ENCODE results near the gene BNIP1. TPM values are rescaled to one million over a fixed set of nuclear protein-coding genes. Genes with fewer than 3 reads are reported as not detected.

BNIP1 gene
- polyA plus RNA-seq, 1 donor from 2014 or later, result 23.3 TPM

- no peak overlapping the region for H3K27ac ChIP-seq (ENCODE audit: low read length)
- TF ChIP-seq CTCF (IDR thresholded peaks at IDR 0.05; ENCODE audit: poor library complexity, severe bottlenecking) (no peak), POLR2AphosphoS5 (IDR thresholded peaks at IDR 0.05) (no peak), MXI1 (conservative IDR thresholded peaks at IDR 0.05; ENCODE audit: poor library complexity, severe bottlenecking) (no peak), REST (IDR thresholded peaks at IDR 0.05; ENCODE audit: borderline replicate concordance) (no peak), RAD21 (conservative IDR thresholded peaks at IDR 0.05) (no peak), SMC3 (conservative IDR thresholded peaks at IDR 0.05; ENCODE audit: poor library complexity) (no peak), TAF1 (IDR thresholded peaks at IDR 0.05; ENCODE audit: low read depth) (no peak), EZH2 (IDR thresholded peaks at IDR 0.05; ENCODE audit: borderline replicate concordance, insufficient read depth, low read length, poor library complexity, severe bottlenecking) (no peak)
- H3K4me2 ChIP-seq (ENCODE audit: low read length), result no peak overlapping the region
- H3K9me3 ChIP-seq (ENCODE audit: low read length), result no peaks in the 10 kb centered on the region
- H3K9me2 ChIP-seq (ENCODE audit: insufficient read depth, low read length), result no peaks in the 10 kb centered on the region
- H3F3A ChIP-seq (ENCODE audit: insufficient read depth, low read length, poor library complexity, severe bottlenecking), result no peaks in the 10 kb centered on the region
- H3K36me3 ChIP-seq (ENCODE audit: insufficient read depth, low read length), result no peaks in the 10 kb centered on the region
- H3K79me2 ChIP-seq (replicated peaks; ENCODE audit: insufficient read depth, low read length), result no peaks in the 10 kb centered on the region
- no peak overlapping the region for H3K9ac ChIP-seq (ENCODE audit: low read length)
- no peaks in the 10 kb centered on the region for H3K27me3 ChIP-seq (ENCODE audit: insufficient read depth, low read depth, low read length)
- H4K20me1 ChIP-seq (ENCODE audit: insufficient read depth), result no peaks in the 10 kb centered on the region
- no peak overlapping the region for H3K4me3 ChIP-seq (ENCODE audit: low read length)
- no peak overlapping the region for H2AFZ ChIP-seq (ENCODE audit: low read depth, low read length)
Measured at GRCh38 chr5:173188280-173188679, 43.9 kb downstream of the BNIP1 start.

- TF ChIP-seq RAD21 (conservative IDR thresholded peaks at IDR 0.05), result no peak
- no peak for TF ChIP-seq SMC3 (conservative IDR thresholded peaks at IDR 0.05; ENCODE audit: poor library complexity)
- TF ChIP-seq EZH2 (IDR thresholded peaks at IDR 0.05; ENCODE audit: borderline replicate concordance, insufficient read depth, low read length, poor library complexity, severe bottlenecking), result no peak
- TF ChIP-seq MXI1 (conservative IDR thresholded peaks at IDR 0.05; ENCODE audit: poor library complexity, severe bottlenecking), result no peak
- TF ChIP-seq TAF1 (IDR thresholded peaks at IDR 0.05; ENCODE audit: low read depth), result no peak
- H2AFZ ChIP-seq (ENCODE audit: low read depth, low read length), result no peak overlapping the region
- H3K9me3 ChIP-seq (ENCODE audit: low read length), result no peaks in the 10 kb centered on the region
Measured at GRCh38 chr5:173191015-173191414, 46.7 kb downstream of the BNIP1 start.

GRCh38 chr5:173191561-173191960, 47.2 kb downstream of the BNIP1 start:
- no peaks in the 10 kb centered on the region for H3K36me3 ChIP-seq (ENCODE audit: insufficient read depth, low read length)
- no peak for TF ChIP-seq CTCF (IDR thresholded peaks at IDR 0.05; ENCODE audit: poor library complexity, severe bottlenecking)
- no peak for TF ChIP-seq RAD21 (conservative IDR thresholded peaks at IDR 0.05)
- no peak for TF ChIP-seq EP300 (conservative IDR thresholded peaks at IDR 0.05; ENCODE audit: poor library complexity, severe bottlenecking)
- no peak for TF ChIP-seq SMC3 (conservative IDR thresholded peaks at IDR 0.05; ENCODE audit: poor library complexity)
- no peak for TF ChIP-seq TAF1 (IDR thresholded peaks at IDR 0.05; ENCODE audit: low read depth)
- no peak for TF ChIP-seq POLR2AphosphoS5 (IDR thresholded peaks at IDR 0.05)
- H3K27ac ChIP-seq (ENCODE audit: low read length), result no peak overlapping the region
- H3K9me3 ChIP-seq (ENCODE audit: low read length), result no peaks in the 10 kb centered on the region
- no peaks in the 10 kb centered on the region for H3K27me3 ChIP-seq (ENCODE audit: insufficient read depth, low read depth, low read length)
- H3K4me3 ChIP-seq (ENCODE audit: low read length), result no peak overlapping the region
- no peaks in the 10 kb centered on the region for H3K79me2 ChIP-seq (replicated peaks; ENCODE audit: insufficient read depth, low read length)
- H3K4me2 ChIP-seq (ENCODE audit: low read length), result no peak overlapping the region
- no peaks in the 10 kb centered on the region for H3F3A ChIP-seq (ENCODE audit: insufficient read depth, low read length, poor library complexity, severe bottlenecking)
- H3K9ac ChIP-seq (ENCODE audit: low read length), result no peak overlapping the region
- no peak overlapping the region for H2AFZ ChIP-seq (ENCODE audit: low read depth, low read length)
- H3K9me2 ChIP-seq (ENCODE audit: insufficient read depth, low read length), result no peaks in the 10 kb centered on the region
- H4K20me1 ChIP-seq (ENCODE audit: insufficient read depth), result no peaks in the 10 kb centered on the region

More at GRCh38 chr5:173191015-173191414, 46.7 kb downstream of the BNIP1 start:
- H3K4me3 ChIP-seq (ENCODE audit: low read length), result no peak overlapping the region
- no peak overlapping the region for H3K27ac ChIP-seq (ENCODE audit: low read length)
- H3K4me2 ChIP-seq (ENCODE audit: low read length), result no peak overlapping the region
- H3K9me2 ChIP-seq (ENCODE audit: insufficient read depth, low read length), result no peaks in the 10 kb centered on the region
- H3K9ac ChIP-seq (ENCODE audit: low read length), result no peak overlapping the region
- H3F3A ChIP-seq (ENCODE audit: insufficient read depth, low read length, poor library complexity, severe bottlenecking), result no peaks in the 10 kb centered on the region
- H3K36me3 ChIP-seq (ENCODE audit: insufficient read depth, low read length), result no peaks in the 10 kb centered on the region
- H3K79me2 ChIP-seq (replicated peaks; ENCODE audit: insufficient read depth, low read length), result no peaks in the 10 kb centered on the region
- H3K27me3 ChIP-seq (ENCODE audit: insufficient read depth, low read depth, low read length), result no peaks in the 10 kb centered on the region
- H4K20me1 ChIP-seq (ENCODE audit: insufficient read depth), result no peaks in the 10 kb centered on the region
